GM21576 (cell line): ENCODE measurements around the gene HSPG2.
"Not testable (repeated sequence)": the region's sequence is repeated elsewhere in the genome, so short reads cannot be mapped to it uniquely, and the experiment has no call there.

Experiments used
- ATAC-seq: cut with Tn5 transposase; IDR thresholded peaks from one replicate; pipeline ENCODE4 v1.9.1; 2021; ENCODE audit warnings: mild to moderate bottlenecking, moderate library complexity; ENCODE audit not compliant: unreplicated experiment

The HSPG2 gene

DNA sequence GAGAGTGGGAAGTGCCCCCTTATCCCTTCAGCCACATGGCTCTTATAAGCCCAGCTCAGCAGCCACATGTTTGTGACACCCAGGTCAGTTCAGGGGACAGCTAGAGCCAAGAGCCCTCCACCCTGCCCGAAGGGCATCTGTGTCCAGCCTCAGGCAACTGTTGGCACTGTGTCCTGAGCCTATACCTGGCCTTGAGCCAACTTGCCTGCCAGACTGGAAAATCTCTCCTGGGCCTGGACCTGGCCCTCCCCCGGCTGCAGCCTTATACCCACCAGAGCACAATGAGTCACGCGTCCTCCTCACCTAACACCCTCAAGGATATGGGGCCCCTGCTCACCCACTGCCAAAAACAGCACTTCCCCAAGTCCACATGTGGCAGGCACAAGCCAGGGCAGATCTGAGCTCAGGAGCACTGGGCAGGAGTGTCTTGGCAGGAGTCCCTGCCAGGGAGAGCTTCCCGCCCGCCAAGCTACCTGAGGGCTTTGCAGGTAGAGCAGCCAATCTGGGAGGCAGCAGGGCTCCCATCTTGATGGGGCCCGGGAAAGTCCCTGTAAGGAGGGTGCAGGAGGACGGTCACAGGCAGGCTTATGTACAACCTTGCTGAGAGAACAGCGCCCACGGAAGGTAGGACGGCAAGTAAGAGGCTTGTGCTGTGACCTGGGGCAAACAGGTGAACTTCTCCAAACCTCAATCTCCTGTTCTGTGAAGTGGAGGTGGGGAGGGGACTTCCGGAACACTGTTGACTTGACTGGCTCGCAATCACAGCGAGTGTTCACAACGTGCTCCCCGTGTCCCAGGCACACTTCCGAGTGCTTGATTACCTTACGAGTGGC, 19.8 kb upstream of the HSPG2 start:
- ATAC-seq: no peak

GRCh38 chr1:21955501-21956281, 18.6 kb upstream of the HSPG2 start:
- no peak for ATAC-seq

DNA sequence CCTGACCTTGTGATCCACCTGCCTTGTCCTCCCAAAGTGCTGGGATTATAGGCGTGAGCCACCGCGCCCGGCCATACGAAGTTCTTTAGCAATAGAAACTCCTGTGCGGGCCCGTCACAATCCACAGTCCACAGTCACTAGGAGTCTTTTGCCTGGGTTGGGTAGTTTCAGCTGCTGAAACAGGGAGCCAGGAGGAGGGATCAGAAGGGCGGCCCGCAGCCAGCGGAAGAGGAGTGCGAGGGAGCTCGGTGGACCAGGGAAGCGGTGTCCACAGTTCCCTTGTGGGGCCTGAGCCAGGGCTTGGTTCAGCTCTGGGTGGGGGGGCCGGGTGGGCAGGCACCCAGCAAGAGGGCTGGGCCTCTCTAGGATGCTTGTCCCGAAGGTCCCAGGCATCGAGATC, 17.9 kb upstream of the HSPG2 start:
- ATAC-seq: no peak

GRCh38 chr1:21952786-21953520, 15.8 kb upstream of the HSPG2 start:
- no peak for ATAC-seq

DNA sequence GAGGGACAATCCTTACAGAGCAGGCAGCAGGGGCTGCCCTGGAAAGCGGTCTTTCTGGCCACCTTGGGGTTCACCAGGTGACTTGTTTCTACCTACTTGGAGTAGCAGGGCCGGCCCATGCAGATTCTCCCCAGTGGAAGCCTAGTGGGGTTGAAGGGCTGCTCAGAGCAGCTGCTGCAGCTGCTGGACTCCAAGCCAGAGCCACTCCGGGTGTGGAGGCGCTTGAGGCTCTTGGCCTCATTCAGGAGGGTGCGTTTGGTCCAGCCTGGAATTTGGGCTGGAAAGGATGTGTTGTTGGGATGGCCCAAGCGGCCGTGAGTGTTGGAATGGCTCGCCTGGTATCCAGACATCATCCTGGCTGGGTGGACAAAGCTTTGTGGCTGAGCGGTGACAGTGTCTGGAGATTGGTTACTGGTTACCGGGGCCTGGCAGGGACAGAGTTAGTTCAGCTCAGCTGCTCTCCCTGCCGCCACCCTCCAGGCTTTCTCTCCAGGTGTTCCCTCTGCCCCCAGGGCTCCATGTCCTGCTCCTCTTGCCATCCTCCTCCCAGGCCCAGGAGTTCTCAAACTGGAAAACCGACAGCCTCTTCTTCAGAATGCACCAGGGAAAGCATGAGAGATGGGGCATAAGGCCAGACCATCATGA, 14.2 kb upstream of the HSPG2 start:
- ATAC-seq: no peak

GRCh38 chr1:21950734-21951133, 13.6 kb upstream of the HSPG2 start:
- ATAC-seq: no peak

- no peak for ATAC-seq
These were observed 9.9 kb upstream of the HSPG2 start for GRCh38 chr1:21946836-21947587.

DNA sequence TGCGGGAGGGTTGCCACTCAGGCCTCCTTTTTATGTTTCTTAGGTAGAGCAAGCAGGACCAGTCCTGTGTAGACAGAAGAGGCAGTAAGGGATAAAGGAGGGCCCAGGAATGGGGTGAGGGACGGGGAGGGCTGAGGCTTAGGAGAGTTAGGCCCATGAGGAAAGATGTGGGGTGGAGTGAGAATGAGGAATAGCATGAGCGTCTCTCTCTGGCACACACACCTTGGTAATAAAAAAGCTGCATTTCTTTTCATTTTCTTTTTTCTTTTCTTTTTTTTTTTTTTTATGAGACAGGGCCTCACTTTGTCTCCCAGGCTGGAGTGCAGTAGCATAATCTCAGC, 7.6 kb upstream of the HSPG2 start:
- no peak for ATAC-seq

DNA sequence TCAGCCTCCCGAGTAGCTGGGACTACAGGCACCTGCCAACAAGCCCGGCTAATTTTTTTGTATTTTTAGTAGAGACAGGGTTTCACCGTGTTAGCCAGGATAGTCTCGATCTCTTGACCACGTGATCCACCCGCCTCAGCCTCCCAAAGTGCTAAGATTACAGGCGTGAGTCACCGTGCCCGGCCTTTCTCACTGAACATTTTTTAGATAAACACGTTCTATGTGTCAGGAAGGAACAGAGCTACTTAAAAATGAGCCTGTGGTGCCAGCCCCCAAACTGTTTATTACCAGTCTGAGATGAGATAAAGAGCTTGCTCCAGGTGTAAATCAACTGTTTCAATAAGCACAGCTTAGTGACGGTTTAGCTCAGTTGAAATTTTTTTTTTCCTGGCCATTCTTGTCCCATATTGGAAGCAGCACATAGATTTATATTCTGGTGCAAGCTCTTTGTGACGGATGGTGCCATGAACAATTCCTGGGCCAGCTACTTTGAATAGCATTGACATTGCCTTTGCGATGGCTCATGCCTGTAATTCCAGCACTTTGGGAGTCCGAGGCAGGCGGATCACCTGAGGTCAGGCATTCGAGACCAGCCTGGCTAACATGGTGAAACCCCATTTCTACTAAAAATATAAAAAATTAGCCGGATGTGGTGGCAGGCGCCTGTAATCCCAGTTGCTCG, 6.0 kb upstream of the HSPG2 start:
- ATAC-seq: not testable (repeated sequence)

GRCh38 chr1:21942464-21942863, 5.4 kb upstream of the HSPG2 start:
- ATAC-seq: no peak

DNA sequence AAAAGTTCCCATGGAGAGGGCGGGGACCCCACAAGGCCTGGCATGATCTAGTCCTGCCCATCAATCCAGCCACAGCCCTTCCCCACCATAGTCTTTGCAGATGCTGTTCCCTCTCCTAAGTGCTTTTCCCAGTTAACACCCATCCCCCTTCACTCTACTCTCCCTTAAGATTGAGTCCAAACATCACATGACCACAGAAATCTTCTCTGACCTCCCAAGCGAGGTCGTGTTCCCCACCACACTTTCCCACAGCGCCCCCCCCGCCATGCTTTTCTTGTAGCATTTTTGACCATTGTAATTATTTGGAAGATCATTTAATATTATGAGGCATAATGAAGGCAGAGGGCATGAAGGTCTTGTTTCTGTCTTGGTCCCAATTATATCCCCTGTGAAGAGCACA, 4.3 kb upstream of the HSPG2 start:
- no peak for ATAC-seq

DNA sequence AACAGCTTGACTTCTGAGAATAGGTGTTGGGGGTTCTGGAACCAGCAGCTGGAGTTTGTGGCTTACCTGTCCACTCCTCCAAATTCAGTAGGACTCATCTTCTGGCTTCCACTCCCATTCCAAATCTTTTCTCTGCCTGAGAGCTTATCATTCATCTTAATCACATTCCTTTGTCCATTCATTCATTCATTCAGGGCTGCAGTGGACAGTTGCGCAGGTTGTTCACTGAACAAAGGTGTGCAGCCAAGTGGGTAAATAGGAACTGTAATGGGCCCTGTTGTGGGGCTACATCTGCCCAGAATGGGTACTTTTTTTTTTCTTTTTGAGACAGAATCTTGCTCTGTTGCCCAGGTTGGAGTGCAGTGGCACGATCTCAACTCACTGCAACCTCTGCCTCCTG, 3.4 kb upstream of the HSPG2 start:
- no peak for ATAC-seq

DNA sequence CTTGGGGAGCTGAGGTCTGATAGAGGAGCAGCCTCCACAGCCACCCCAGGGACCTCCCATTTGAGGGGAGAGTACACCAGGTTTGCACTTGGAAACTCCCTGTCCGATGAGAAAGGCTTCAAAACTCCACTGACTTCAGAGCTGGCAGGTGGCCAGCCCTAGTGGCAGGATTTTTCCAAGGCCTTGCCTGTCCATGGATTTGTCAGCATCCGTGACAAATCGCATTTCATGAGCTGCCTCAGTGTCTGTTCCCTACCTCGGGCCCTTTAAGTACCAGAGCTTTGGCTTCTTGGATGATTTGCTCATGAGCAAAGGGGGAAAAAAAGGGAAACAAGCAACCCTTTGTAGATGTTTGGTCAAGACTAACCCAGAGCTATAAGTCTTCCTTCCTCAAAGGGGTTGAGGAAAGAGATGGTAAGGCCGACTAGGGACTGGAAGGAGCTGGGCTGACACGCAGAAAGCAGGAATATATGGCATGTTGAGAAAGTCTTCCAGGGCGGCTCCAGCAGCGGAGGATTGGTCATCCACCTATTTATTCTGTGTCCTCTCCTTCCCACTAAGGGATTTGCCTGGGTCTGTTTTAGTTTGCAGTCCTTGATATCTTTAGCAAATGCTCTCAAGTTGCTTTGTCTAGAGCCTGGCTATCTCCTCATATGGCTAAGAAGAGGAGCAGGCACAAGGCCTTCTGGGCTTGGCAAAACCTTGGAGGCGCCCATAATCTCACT, 2.7 kb upstream of the HSPG2 start:
- no peak for ATAC-seq

DNA sequence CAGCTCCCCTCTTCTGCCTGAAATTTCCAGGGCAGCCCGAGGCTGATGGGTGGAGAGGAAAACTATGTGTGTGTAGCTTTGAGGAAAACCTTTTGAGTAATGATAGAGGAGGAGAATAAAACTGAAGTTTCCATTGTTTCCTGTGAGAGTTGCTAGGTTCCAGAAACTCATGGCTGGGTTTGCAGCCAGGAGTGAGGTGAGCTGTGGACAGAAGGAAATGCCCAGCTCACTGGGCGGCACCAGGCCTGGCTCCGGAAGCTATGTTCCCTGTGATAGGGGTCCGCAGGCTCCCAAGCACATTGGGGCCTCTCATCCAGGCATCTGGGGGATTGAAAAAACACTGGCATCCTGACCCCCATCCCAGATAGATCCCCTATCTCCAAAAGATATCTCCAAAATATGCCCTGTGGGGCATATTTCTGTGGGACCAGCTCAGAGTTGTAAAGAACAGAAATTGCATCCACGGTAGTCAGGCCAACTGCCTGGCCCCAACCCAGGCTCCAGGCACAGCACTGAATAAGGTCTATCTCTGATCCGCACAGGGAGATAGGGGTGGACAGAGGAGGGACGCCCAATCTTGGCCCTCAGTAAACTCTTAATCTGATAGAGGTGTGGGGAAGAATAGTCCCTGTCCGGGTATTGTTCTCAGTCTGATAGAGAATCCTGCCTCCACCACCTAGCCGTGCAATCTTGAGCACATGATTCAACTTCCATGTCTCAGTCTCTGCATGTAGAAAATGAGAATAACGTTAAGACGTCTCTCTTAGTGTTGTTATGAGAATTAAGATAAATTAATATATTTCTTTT, 1.8 kb upstream of the HSPG2 start:
- no peak for ATAC-seq

DNA sequence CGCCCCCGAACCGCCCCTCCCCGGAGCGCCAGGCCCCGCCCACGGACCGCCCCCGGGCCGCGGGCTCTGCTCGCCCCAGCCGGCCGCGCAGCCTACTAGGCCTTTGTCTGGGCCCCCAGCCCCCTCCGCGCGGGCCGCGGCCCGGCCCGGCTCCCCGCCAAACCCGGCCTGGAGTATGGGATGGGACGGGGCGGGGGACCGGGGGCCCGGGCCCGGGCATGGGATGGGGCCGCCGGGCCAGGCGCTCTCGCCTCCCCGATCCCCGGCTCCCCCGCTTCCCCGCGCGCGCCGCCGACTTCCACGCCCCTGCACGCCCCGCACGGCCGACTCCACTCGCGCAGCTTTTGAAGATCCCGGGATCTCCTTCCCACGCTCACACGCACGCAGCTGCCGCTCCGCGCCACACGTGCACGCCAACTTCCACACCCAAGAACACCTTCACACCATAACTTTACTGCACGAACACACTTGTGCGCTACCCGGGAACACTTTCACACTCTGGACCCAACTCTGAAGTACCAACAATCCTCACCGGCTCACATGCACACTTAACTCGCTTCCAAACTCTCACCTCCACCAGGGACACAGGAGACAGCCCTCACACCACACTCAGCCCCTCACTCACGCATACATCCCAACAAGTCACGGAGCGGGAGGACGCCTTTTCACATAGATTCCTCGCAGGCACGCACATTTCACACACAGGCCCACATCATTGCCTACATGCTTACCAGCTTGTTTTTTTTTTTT, 437 bp upstream of the HSPG2 start:
- no peak for ATAC-seq

GRCh38 chr1:21936366-21937031, 611 bp downstream of the HSPG2 start:
- no peak for ATAC-seq

- no peak for ATAC-seq
These were observed 1.2 kb downstream of the HSPG2 start for GRCh38 chr1:21935891-21936365.
